HCT116 (cell line): ENCODE data around the gene SPATS2L. TPM values are rescaled to one million over a fixed set of nuclear protein-coding genes. Genes with fewer than 3 reads are reported as not detected.

Experiments used
- ATAC-seq: fragments of 200-7000 bp; cut with Tn5 transposase; 2 replicates; pipeline ENCODE4 v1.9.1; 2020; ENCODE audit warnings: mild to moderate bottlenecking, moderate library complexity
- BruUV-seq: library from RNA; stranded (reverse); fragments of 400-500 nt; replicated peaks from 2 replicates; lab custom pipeline; 2021; lab: Mats Ljungman, UMichigan
- CTCF ChIA-PET: fragments of 300-600 bp; sonication (Branson Sonifier 250); formaldehyde crosslinking; loops from one replicate; lab custom pipeline; 2021; ENCODE audit warnings: antibody characterized with exemption; lab: Charles Lee
- POLR2A ChIA-PET: fragments of 300-600, 350-600 bp; sonication (Branson Sonifier 250); formaldehyde crosslinking; loops from one replicate; lab custom pipeline; 2021; ENCODE audit warnings: antibody characterized with exemption; lab: Charles Lee
- RAD21 ChIA-PET, 2 experiments: fragments of 300-600 bp; sonication (Branson Sonifier 250); formaldehyde crosslinking; loops; one replicate each; lab custom pipeline; 2023; ENCODE audit warnings: low total read pairs in 2 of 2; ENCODE audit not compliant: uncharacterized antibody in 2 of 2, unreplicated experiment in 2 of 2, low non-redundant PET in 1 of 2; lab: Charles Lee
- DNase-seq: peaks from one replicate; pipeline ENCODE4 v3.0.0-alpha.2; 2010; ENCODE audit warnings: low read depth, low spot score
- H2AFZ ChIP-seq: fragments of 200-600 bp; shearing (Covaris generic), sonication (generic); 2 replicates; pipeline ENCODE4 v1.6.1; 2017; ENCODE audit warnings: low read depth, mixed run types, mixed read lengths, antibody characterized with exemption, low read length; ENCODE audit not compliant: poor library complexity, severe bottlenecking
- H3K27ac ChIP-seq: 2 replicates; pipeline ENCODE4 v1.5.1; 2012; ENCODE audit warnings: low read depth, low read length
- H3K27me3 ChIP-seq: fragments of 200-600 bp; sonication (generic); 2 replicates; pipeline ENCODE4 v1.6.1; 2016; ENCODE audit warnings: mixed run types, low read length, mixed read lengths; ENCODE audit not compliant: insufficient read depth
- H3K36me3 ChIP-seq, 2 experiments: fragments of 200-500 bp in 1 of 2; fragments of 200-600 bp in 1 of 2; sonication (Bioruptor generic) in 1 of 2; sonication (generic) in 1 of 2; 2 replicates each; pipeline versions ENCODE4 v1.5.1 to v1.6.1; 2014 to 2016; ENCODE audit warnings: low read length in 2 of 2, inconsistent platforms in 1 of 2, mixed read lengths in 1 of 2, mixed run types in 1 of 2; ENCODE audit not compliant: insufficient read depth in 2 of 2, control insufficient read depth in 1 of 2
- H3K4me1 ChIP-seq, 2 experiments: fragments of 200-600 bp in 1 of 2; sonication (generic) in 1 of 2; 2 replicates each; pipeline versions ENCODE4 v1.5.1 to v1.6.1; 2012 to 2017; ENCODE audit warnings: low read length in 2 of 2, inconsistent platforms in 1 of 2, mild to moderate bottlenecking in 1 of 2, mixed read lengths in 1 of 2, mixed run types in 1 of 2, moderate library complexity in 1 of 2; ENCODE audit not compliant: insufficient read depth in 2 of 2, control insufficient read depth in 1 of 2
- H3K4me2 ChIP-seq: fragments of 200-600 bp; sonication (generic); 2 replicates; pipeline ENCODE4 v1.6.1; 2017; ENCODE audit warnings: mixed run types, low read length, mixed read lengths
- H3K4me3 ChIP-seq, 2 experiments: fragments of 200-600 bp in 1 of 2; sonication (generic) in 1 of 2; replicated peaks in 1 of 2; 2 replicates each; pipeline ENCODE4 v1.5.1; 2011 to 2016; ENCODE audit warnings: low read length in 2 of 2, control low read depth in 1 of 2, low read depth in 1 of 2, mild to moderate bottlenecking in 1 of 2, mixed read lengths in 1 of 2, mixed run types in 1 of 2
- H3K79me2 ChIP-seq: fragments of 200-600 bp; sonication (generic); 2 replicates; pipeline ENCODE4 v1.6.1; 2017; ENCODE audit warnings: mild to moderate bottlenecking, mixed run types, low read length, moderate library complexity, mixed read lengths; ENCODE audit not compliant: insufficient read depth
- H3K9ac ChIP-seq: fragments of 200-600 bp; sonication (generic); 2 replicates; pipeline ENCODE4 v1.6.1; 2016; ENCODE audit warnings: low read length, mixed read lengths
- H3K9me2 ChIP-seq: fragments of 200-600 bp; sonication (generic), shearing (Covaris generic); 2 replicates; pipeline ENCODE4 v1.6.1; 2017; ENCODE audit warnings: mixed run types, mild to moderate bottlenecking, moderate library complexity; ENCODE audit not compliant: insufficient read depth
- H3K9me3 ChIP-seq, 2 experiments: fragments of 200-500 bp in 1 of 2; fragments of 200-600 bp in 1 of 2; sonication (Bioruptor generic) in 1 of 2; sonication (generic) in 1 of 2; 2 replicates each; pipeline ENCODE4 v1.6.1; 2014 to 2017; ENCODE audit warnings: low read length in 2 of 2, mixed read lengths in 2 of 2, inconsistent platforms in 1 of 2, low read depth in 1 of 2, mild to moderate bottlenecking in 1 of 2, mixed run types in 1 of 2, moderate library complexity in 1 of 2; ENCODE audit not compliant: control insufficient read depth in 1 of 2, insufficient read depth in 1 of 2
- H4K20me1 ChIP-seq: fragments of 200-600 bp; sonication (generic), shearing (Covaris generic); 2 replicates; pipeline ENCODE4 v1.6.1; 2017; ENCODE audit warnings: mixed run types, mild to moderate bottlenecking, moderate library complexity; ENCODE audit not compliant: insufficient read depth
- ATF3 ChIP-seq: IDR thresholded peaks from 2 replicates; pipeline ENCODE4 v1.6.1; 2012
- CBX3 ChIP-seq: IDR thresholded peaks from 2 replicates; pipeline ENCODE4 v1.6.1; 2012; ENCODE audit warnings: low read depth
- CTCF ChIP-seq, 3 experiments: fragments of 200-600 bp in 1 of 3; sonication (generic) in 1 of 3; IDR thresholded peaks in 2 of 3; conservative IDR thresholded peaks in 1 of 3; 2 replicates each; pipeline ENCODE4 v1.5.1; 2012 to 2017; ENCODE audit warnings: low read depth in 2 of 3, low read length in 2 of 3, antibody characterized with exemption in 1 of 3, borderline replicate concordance in 1 of 3, control low read depth in 1 of 3, mild to moderate bottlenecking in 1 of 3, mixed read lengths in 1 of 3, mixed run types in 1 of 3, moderate library complexity in 1 of 3; ENCODE audit not compliant: insufficient read depth in 1 of 3
- EGR1 ChIP-seq: IDR thresholded peaks from 2 replicates; pipeline ENCODE4 v1.6.1; 2012; ENCODE audit warnings: low read depth
- ELF1 ChIP-seq: IDR thresholded peaks from 2 replicates; pipeline ENCODE4 v1.6.1; 2012; ENCODE audit warnings: low read depth, borderline replicate concordance
- EZH2 ChIP-seq: fragments of 200-600 bp; sonication (generic); IDR thresholded peaks from 2 replicates; pipeline ENCODE4 v1.6.1; 2017; ENCODE audit warnings: antibody characterized with exemption, mixed run types
- FOSL1 ChIP-seq: IDR thresholded peaks from 2 replicates; pipeline ENCODE4 v1.6.1; 2012; ENCODE audit warnings: low read depth
- MAX ChIP-seq: IDR thresholded peaks from 2 replicates; pipeline ENCODE4 v1.6.1; 2012
- SP1 ChIP-seq: IDR thresholded peaks from 2 replicates; pipeline ENCODE4 v1.6.1; 2012; ENCODE audit warnings: low read depth
- SRF ChIP-seq: IDR thresholded peaks from 2 replicates; pipeline ENCODE4 v1.6.1; 2012; ENCODE audit warnings: low read depth
- TCF7L2 ChIP-seq: IDR thresholded peaks from 2 replicates; pipeline ENCODE4 v1.7.0; 2011; ENCODE audit warnings: borderline replicate concordance, inconsistent platforms; ENCODE audit not compliant: insufficient read depth, insufficient read length; ENCODE audit errors: extremely low read depth
- YY1 ChIP-seq: IDR thresholded peaks from 2 replicates; pipeline ENCODE4 v1.6.1; 2011; ENCODE audit warnings: low read length, low read depth, moderate library complexity, mild to moderate bottlenecking; ENCODE audit not compliant: insufficient replicate concordance; ENCODE audit errors: extremely low read depth
- ZFX ChIP-seq: fragments of 450-650 bp; IDR thresholded peaks from 2 replicates; pipeline ENCODE4 v1.6.1; 2017
- ZNF274 ChIP-seq: fragments of 200-500 bp; sonication (Bioruptor generic); IDR thresholded peaks from 2 replicates; pipeline ENCODE4 v1.6.1; 2014; ENCODE audit warnings: mild to moderate bottlenecking, low read depth, low read length, inconsistent platforms
- intact Hi-C: fragments of 100-400 bp; cut with micrococcal nuclease; formaldehyde crosslinking; loops from 2 replicates; pipeline ENCODE4 v1.10.0; 2022
- total RNA-seq: library from RNA; stranded (reverse); gene quantifications from one replicate; pipeline ENCODE4 v1.2.1, GENCODE V29; 2021; ENCODE audit not compliant: unreplicated experiment

The SPATS2L gene
- total RNA-seq, 1 experiment from 2014 or later, result 87.1 TPM

GRCh38 chr2:200444530-200444929, 138.0 kb downstream of the SPATS2L start:
- no peaks in the 10 kb centered on the region for H3K79me2 ChIP-seq
- H3K4me3 ChIP-seq, result no peak overlapping the region
- peaks cover 0 to 7% of the 10 kb centered on the region in 2 experiments; a peak in 2 of 4 replicates for H3K36me3 ChIP-seq
- H3K9me3 ChIP-seq, result no peaks in the 10 kb centered on the region
- no TSS peak for BruUV-seq
- no peak for DNase-seq
- TF ChIP-seq TCF7L2 (no peak), ELF1 (no peak), ZNF274 (no peak), SP1 (no peak), MAX (no peak), SRF (no peak), CBX3 (no peak), FOSL1 (no peak), EGR1 (no peak), YY1 (no peak), ZFX (no peak), EZH2 (no peak), CTCF (IDR thresholded peaks at IDR 0.05 in 2 of 3, conservative IDR thresholded peaks at IDR 0.05 in 1 of 3; ENCODE audit: borderline replicate concordance in 1 of 3, insufficient read depth in 1 of 3, low read depth in 2 of 3, low read length in 2 of 3) (no peak), ATF3 (no peak)
- no peaks in the 10 kb centered on the region for H3K9me2 ChIP-seq
- no peaks in the 10 kb centered on the region for H4K20me1 ChIP-seq
- H3K9ac ChIP-seq, result no peak overlapping the region
- ChIA-PET CTCF (no interaction called here), POLR2A (no interaction called here), RAD21 (no interaction called here)
- intact Hi-C loops, result no loop called here
- no peaks in the 10 kb centered on the region for H3K4me1 ChIP-seq
- no peak overlapping the region for H3K27ac ChIP-seq
- no peak overlapping the region for H3K4me2 ChIP-seq
- H2AFZ ChIP-seq, result no peak overlapping the region
- no peak for ATAC-seq
- H3K27me3 ChIP-seq, result no peaks in the 10 kb centered on the region
